NB4 (cell line): ENCODE measurements around the gene FAM83E.

Experiments used
- DNase-seq: peaks from one replicate; pipeline ENCODE4 v3.0.0; 2010; ENCODE audit warnings: low read depth
- H3K4me3 ChIP-seq: one replicate; pipeline ENCODE4 v1.5.1; 2011; ENCODE audit warnings: mild to moderate bottlenecking, low read depth, low read length, moderate library complexity
- CTCF ChIP-seq: IDR thresholded peaks from one replicate; pipeline ENCODE4 v1.5.1; 2012; ENCODE audit warnings: low read depth, low read length
- MYC ChIP-seq: IDR thresholded peaks from 2 replicates; pipeline ENCODE4 v1.6.1; 2011; ENCODE audit warnings: low read depth, low read length
- POLR2A ChIP-seq: IDR thresholded peaks from 2 replicates; pipeline ENCODE4 v1.6.1; 2011; ENCODE audit warnings: mild to moderate bottlenecking; ENCODE audit not compliant: insufficient read length; ENCODE audit errors: extremely low read depth
- TF ChIP-seq, protein P1 (sequence below): IDR thresholded peaks from 2 replicates; pipeline ENCODE4 v1.6.1; 2011; ENCODE audit warnings: low read depth, low read length

FAM83E gene

GRCh38 chr19:48613852-48614435 is 932 bp downstream of the FAM83E start:
- DNase-seq, result no peak
- H3K4me3 ChIP-seq, result no peak overlapping the region
- TF ChIP-seq, protein P1, sequence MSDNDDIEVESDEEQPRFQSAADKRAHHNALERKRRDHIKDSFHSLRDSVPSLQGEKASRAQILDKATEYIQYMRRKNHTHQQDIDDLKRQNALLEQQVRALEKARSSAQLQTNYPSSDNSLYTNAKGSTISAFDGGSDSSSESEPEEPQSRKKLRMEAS, result no peak
- no peak for TF ChIP-seq CTCF
- TF ChIP-seq MYC, result no peak
- TF ChIP-seq POLR2A, result no peak

DNA sequence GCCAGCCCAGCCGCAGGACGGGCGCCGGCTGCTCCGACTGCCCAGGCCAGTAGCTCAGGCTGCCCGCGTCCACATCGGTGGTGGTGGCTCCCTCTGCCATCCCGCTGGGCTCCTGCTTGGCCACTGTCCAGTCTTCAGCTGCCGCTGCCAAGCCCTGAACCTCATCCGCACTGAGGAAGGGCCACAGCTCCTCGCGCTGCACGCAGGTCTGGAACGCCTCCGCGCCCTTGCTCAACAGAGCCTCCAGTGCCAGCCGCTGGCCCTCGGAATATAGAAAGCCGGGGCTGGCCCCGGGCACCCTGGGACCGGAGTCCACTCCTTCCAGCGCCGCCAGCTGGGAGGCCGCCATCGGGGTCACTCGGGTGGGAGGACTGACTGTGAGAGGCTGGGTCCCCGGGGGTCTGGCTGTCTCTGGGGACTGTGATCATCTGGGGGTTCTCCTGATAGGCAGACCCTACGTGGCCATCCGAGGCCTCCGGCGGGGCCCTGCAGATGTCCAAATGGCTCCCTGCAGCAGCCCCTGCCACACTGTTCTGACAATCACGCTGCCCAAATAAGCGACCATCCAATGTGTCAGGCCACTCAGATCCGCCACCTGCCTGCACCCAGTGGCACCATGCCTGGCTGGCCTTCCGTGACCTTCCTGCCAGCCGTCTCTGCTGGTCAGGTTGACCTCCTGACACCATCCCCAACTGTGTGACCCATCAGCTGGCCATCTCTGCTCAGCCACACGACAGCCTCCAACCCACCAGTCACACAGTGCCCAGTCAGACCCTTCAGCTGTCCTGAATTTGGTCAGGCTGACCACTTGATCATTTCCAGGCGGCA is 1.6 kb downstream of the FAM83E start:
- DNase-seq, result no peak
- TF ChIP-seq MYC (no peak), POLR2A (no peak), CTCF (no peak)
- TF ChIP-seq, protein P1, result no peak
- H3K4me3 ChIP-seq, result no peak overlapping the region

GRCh38 chr19:48611872-48612271 is 3.0 kb downstream of the FAM83E start:
- TF ChIP-seq POLR2A, result no peak
- no peak for TF ChIP-seq MYC
- TF ChIP-seq, protein P1, result no peak
- TF ChIP-seq CTCF, result no peak
- DNase-seq, result peak; percentile 60
- H3K4me3 ChIP-seq, result no peak overlapping the region

DNA sequence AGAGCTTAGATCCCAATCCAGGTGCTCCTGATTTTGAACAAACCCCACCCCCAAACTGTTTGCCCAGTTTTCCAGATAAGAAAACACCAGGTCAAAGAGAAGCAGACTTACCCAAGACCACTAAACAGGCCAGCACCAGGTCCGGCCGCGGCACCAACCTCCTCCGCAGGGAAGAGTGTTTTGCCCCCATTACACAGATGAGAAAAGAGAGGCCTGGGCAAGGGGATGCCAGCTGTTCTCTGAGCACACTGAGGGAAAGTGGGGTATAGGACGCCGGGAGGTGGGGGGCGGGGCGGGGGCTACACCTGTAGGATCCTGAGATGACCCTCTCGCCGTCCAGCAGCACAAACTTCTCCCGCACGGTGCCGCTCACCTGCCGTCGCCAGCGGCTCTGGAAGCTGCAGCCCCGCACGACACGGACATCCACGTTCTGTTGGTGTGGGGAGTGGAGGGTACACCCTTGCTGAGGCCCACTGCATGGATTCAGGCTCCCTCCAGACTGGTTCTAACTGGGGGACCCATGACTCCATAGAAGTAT is 5.2 kb downstream of the FAM83E start:
- TF ChIP-seq CTCF (no peak), POLR2A (no peak), MYC (no peak)
- TF ChIP-seq, protein P1, result no peak
- DNase-seq, result no peak
- no peak overlapping the region for H3K4me3 ChIP-seq

DNA sequence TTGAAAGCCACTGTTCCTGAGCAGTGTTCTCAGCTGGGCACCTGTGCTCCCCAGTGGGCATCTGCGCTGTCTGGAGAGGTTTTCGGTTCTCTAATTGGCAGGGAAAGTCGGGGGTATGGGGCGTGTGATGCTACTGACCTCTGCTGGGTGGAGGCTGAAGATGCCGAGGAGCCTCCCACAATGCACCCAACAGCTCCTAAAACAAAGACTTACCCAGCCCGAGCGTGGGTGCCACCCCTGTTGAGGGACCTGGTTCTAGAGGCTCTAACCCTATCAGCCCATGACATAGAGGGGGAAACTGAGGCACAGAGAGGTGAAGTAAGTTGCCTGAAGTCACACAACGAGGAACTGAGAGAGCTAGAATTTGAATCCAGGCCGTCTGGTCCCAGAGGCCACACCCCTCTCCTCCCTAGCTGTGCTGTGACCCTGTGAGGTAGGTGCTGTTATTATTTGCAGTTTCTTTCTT is 6.0 kb downstream of the FAM83E start:
- TF ChIP-seq, protein P1, result peak; percentile 82
- TF ChIP-seq POLR2A (no peak), MYC (peak; percentile 89), CTCF (peak; percentile 100)
- peak; percentile 96 for DNase-seq
- H3K4me3 ChIP-seq, result peak overlapping the region; percentile 18
